A673 (cell line): ENCODE data around the gene METRN.

ENCODE experiments used
- EZH2 ChIP-seq: fragments of 200-600 bp; sonication (generic); IDR thresholded peaks from 2 replicates; pipeline ENCODE4 v1.6.1; 2017; ENCODE audit warnings: borderline replicate concordance, low read depth, mild to moderate bottlenecking, mixed read lengths, antibody characterized with exemption, low read length; ENCODE audit not compliant: poor library complexity, severe bottlenecking
- TF ChIP-seq, protein P1 (sequence below): fragments of 300-800, 200-600 bp; sonication (generic); conservative IDR thresholded peaks from 2 replicates; pipeline ENCODE4 v1.5.1; 2017; ENCODE audit warnings: low read depth, mild to moderate bottlenecking, antibody characterized with exemption, low read length, moderate library complexity, mixed read lengths

DNA sequence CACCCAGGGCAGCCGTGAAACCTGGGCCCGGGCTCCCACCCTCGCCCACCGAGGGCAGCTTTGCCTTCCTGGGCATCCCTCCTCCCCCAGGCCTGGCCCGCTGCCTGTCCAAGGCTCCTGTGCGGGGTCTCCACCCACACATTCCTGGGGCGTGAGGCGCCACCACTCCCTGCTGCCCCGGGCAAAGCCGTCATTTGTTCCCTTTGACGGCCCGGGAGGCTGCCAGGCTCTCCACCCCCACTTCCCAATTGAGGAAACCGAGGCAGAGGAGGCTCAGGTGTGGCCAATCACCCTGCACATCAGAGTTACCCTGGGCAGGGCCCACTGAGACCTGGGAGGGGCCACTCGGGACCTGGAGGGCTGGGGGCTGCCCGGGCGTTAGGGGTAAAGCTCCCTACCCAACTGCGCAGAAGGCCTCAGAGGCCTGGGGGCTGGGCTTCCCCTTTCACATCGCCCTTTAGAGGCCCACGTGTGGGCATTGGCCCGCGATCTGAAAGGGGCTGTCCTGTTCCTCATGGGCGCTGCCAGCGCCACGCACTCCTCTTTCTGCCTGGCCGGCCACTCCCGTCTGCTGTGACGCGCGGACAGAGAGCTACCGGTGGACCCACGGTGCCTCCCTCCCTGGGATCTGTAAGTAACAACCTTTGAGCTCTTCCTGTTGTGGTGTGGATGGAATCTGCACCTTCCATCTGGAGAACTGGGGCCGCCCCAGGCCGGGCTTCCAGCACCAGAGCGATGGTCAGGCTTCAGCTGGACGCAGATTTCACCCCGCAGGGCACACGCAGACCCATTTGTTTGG is 45.8 kb downstream of the METRN start, which contains the start of gene MSLN:
- TF ChIP-seq EZH2 = no peak
- TF ChIP-seq, protein P1, sequence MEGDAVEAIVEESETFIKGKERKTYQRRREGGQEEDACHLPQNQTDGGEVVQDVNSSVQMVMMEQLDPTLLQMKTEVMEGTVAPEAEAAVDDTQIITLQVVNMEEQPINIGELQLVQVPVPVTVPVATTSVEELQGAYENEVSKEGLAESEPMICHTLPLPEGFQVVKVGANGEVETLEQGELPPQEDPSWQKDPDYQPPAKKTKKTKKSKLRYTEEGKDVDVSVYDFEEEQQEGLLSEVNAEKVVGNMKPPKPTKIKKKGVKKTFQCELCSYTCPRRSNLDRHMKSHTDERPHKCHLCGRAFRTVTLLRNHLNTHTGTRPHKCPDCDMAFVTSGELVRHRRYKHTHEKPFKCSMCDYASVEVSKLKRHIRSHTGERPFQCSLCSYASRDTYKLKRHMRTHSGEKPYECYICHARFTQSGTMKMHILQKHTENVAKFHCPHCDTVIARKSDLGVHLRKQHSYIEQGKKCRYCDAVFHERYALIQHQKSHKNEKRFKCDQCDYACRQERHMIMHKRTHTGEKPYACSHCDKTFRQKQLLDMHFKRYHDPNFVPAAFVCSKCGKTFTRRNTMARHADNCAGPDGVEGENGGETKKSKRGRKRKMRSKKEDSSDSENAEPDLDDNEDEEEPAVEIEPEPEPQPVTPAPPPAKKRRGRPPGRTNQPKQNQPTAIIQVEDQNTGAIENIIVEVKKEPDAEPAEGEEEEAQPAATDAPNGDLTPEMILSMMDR = no peak
